Stimulated activated CD8-positive, alpha-beta memory T cell treated with anti-CD3 and anti-CD28 coated beads, Interleukin-15, amount 100 ng/mL, for 24 hours (primary cell): ENCODE results near the gene NOC4L.
"Not testable (repeated sequence)": the region's sequence is repeated elsewhere in the genome, so short reads cannot be mapped to it uniquely, and the experiment has no call there.

ENCODE experiments used
- DNase-seq: peaks from one replicate; pipeline ENCODE4 v3.0.0-alpha.2; 2020; ENCODE audit warnings: low read depth

The NOC4L gene

DNA sequence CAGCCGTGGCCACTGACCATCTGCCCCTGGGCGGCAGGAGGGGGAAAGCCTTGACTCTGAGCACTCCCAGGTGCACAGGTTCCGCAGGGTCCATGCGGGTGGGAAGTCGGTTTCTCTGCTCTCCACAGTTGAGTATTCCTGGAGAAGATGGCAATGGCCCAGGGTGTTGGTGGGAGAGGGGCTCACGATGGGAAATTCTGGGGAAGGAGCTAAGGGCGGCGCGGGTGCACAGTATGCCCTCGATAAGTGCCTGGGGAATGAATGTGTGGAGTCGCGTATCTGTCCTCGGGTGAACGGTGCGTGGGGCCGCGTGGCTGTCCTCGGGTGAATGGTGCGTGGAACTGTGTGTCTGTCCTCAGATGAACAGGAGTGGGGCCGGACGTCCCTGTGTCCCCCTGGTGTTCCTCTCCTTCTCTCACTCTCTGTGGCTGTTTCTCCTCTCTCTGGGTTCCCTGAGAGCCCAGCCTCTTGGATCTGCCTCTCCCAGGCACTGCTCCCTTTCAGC is 38.0 kb downstream of the NOC4L start:
- no peak for DNase-seq

GRCh38 chr12:132182711-132183365 is 38.6 kb downstream of the NOC4L start:
- DNase-seq: no peak

DNA sequence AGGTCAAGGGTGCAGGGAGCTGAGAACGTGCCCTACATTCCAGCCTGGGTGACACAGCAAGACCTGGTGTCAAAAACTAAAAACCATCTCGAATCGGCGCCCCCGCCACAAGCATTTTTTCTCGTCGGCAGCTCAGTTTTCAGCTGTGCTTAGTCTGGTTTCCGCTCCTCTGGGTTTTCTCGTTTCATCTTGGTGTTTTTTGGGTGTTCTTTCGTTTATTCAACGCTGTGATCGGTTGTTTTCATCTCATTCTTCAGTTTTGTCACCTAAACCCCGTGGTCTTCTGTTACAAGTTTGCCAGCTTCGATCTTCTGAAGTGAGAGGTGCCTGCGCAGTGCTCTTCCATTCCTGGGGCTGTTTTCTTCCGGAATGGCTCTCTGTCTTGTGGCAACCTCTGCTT is 41.4 kb downstream of the NOC4L start:
- DNase-seq: no peak

DNA sequence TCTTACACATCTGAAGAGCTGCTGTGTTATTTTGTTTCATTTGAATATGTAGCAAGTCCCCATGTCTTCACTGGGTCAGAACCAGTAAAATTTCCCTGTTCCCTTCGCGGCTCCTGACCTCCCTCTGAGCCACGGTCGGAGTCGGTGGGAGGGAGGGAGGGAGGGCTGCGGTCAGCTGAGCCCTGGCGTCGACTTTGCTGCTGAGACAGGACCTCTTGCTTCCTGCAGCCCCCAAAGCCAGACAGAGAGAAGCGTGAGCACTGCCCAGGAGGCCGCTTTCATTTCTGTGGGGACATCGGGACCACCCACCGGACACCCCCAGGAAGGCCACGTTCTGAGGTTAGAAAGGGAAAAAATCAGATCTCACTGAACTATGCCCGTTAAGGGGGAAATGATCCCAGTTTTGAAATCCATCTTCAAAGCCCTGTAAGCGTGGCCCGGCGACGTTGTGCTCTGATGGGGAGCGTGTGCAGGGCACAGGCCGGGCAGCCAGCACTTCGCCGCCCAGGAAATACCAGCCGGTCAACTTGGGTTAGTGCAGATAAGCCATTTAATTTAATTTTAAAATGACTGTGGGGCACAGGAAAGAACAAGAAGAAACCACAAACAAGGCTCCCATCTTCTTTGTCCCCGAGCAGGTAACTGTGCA is 42.1 kb downstream of the NOC4L start:
- DNase-seq: no peak

GRCh38 chr12:132186857-132187620 is 42.8 kb downstream of the NOC4L start:
- no peak for DNase-seq

- no peak for DNase-seq
These were observed 43.6 kb downstream of the NOC4L start for GRCh38 chr12:132187646-132188450.

DNA sequence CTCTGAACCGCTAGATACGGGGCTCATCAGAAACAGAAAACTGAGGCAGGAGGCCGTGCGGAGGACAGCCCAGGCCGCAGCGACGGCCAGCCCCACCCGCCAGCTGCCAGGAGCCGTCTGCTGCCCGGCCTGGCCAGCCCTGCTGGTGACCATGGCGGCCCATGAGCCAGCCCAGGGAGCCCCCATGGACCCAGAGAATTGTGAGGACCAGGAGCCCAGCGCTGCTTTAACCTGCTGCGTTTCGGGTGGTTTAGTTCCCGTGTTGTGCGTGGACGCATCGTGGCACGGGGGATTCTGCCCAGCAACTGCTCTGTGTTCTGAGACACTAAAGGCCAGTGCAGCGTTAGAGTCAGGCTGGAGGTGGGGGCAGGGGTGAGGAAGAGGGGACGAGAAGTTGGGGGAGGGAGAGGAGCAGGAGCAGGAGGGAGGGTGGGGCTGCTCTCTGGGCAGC is 44.2 kb downstream of the NOC4L start:
- DNase-seq: no peak

DNA sequence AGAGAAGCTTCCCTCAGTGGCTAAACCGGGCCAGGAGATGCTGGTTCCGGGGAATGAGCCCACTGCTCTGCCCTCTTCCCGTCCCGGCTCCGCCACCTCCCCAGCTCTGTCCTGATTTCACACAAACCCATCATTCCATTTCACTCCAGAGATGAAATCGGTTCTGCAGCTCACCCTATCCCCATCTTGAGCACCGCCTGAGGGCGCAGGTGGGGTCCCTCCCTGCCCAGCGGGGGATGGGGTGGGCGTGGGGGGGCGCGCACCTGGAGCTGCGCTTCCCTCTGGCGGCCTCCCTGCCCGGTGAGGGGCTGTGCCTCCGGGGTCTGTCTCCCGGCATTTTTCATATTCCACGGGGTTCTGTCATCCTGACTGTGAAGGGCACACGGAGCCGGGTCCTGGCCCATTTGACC is 44.7 kb downstream of the NOC4L start:
- DNase-seq: no peak

- DNase-seq: peak; percentile 81
These were observed 45.2 kb downstream of the NOC4L start for GRCh38 chr12:132189378-132190011.

DNA sequence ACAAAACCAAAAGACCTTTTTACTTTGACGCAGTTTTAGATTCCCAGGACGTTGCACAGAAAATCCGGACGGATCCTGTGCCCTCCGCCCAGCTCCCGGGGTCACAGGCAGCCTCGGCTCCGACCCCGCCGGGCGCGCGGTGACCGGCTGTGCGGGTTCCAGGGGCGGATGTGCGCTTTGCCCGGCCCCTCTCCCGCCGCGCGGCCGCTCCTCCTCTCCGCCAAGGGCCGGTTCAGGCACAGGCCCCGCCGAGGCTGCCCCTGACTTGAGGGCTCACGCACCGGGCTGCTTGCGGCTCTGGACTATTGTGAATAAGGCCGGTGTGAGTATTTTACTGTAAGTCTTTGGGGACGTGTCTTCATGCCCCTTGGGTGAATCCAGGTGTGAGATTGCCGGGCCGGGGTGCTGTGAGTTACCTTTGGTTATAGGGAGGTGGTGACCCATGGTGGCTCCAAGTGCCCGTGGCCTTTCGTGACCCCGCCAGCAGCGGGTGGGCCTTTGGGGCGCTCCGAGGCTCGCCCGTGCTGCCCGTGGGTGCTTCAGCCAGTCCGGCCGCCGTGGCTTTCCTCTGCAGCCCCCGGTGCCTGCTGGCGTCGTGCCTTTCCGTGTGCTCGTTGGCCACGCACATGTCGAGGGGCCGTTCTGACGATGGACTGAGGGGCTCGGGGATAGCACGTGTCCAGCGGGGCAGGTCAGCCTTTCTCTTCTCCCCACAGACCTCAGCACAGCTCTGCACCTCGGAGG is 45.9 kb downstream of the NOC4L start:
- DNase-seq: no peak

DNA sequence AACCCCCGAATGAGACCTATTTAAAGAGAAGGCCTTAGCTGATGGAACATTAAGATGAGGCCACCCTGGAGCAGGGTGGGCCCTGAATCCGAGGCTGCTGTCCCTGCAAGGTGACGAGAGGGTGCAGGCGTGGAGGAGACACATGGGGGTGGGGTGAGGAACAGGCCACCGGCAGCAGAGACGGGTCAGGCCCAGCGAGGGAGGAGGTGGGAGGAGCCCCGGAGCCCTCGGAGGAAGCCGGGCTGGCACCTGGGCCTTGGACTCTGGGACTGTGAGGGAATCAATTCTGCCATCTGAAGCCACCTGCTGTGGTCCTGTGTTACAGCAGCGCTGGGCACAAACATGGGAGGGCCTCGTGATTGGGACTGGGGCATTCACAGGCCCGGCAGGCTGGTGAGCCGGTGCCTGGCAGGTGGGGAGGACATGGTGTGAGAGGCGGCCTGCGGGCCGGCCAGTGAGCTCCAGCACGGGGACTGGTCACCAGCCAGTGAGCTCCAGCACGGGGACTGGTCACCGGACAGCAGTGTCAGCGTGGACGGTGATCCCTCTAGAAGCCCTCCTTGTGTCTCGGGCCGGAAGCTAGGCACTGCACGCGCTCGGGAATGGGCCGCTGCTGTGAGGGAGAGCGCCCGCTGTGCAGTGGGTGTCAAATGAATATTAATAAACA is 46.7 kb downstream of the NOC4L start:
- DNase-seq: no peak

- no peak for DNase-seq
These were observed 47.7 kb downstream of the NOC4L start for GRCh38 chr12:132191715-132192553.

DNA sequence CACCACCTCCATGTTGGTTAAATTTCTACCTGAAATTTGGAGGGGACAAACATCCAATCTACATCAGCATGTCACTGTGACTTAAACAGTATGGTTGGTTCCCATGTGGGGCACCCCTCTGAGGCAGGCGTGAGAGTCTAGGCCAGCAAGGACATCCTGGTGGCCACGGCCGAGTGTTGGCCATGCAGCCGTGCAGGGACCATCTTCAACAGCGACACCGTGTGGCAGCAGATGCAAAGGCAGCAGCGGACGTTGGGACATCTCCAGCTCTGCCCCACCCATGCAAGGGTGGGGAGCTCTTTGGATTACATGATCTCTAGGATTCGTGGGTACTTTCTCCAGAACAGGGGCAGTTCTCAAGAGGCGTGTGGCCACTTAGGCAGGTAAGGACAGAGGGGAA is 49.8 kb downstream of the NOC4L start:
- DNase-seq: no peak

DNA sequence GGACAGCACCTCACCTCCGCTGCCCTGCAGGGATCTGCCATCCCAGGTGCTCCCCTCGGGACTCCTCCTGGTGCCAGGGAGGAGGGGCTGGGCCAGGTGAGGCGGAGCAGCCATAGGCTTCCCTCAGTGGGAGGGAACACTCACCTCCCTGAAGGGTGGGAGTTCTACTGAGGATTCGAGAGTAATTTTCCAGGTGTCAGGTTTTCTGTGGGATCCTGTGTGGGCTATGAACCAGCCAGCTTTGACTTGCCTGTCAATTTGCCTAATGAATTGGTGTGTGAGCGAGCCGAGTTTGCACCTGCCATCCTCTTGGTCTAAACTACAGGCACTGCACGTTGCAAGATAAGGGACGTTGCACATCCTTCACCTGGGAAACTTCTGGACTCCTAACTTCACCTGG is 50.3 kb downstream of the NOC4L start:
- DNase-seq: no peak

DNA sequence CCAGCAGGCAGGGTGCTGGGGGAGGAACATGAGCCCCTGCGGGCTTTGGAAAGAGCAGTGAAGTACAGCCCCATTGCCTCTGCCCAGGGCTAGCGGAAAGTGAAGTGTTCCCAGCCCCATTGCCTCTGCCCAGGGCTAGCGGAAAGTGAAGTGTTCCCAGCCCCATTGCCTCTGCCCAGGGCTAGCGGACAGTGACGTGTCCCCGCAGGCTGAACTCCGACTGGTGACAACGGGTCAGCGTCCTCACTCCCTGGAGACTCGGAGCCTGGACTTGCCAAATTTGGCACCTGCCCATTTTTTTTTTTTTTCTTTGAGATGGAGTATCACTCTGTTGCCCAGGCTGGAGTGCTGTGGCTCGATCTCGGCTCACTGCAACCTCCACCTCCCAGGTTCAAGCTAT is 51.0 kb downstream of the NOC4L start:
- DNase-seq: not testable (repeated sequence)

- no peak for DNase-seq
These were observed 52.0 kb downstream of the NOC4L start for GRCh38 chr12:132196038-132196872.

- no peak for DNase-seq
These were observed 52.7 kb downstream of the NOC4L start for GRCh38 chr12:132196873-132197390.
